ENCODE data around the gene MTMR10. TPM values are rescaled to one million over a fixed set of nuclear protein-coding genes. Genes with fewer than 3 reads are reported as not detected.
A peak's percentile ranks its signal among the peaks of the same experiment; 100 is the strongest.

MTMR10 gene
- total and polyA plus RNA-seq, 11 donors, result 8.6 to 38.9 (median 27.7) TPM

GRCh38 chr15:30963681-30964080 lies 27.7 kb downstream of the MTMR10 start:
- 84 to 87% (median 85%) methylated on average over 3 of the region's 3 CpGs for WGBS, 4 donors
- H3K27ac ChIP-seq, result no peak overlapping the region
- TF ChIP-seq CTCF (IDR thresholded peaks at IDR 0.05) (no peak), POLR2A (IDR thresholded peaks at IDR 0.05) (no peak)
- no peaks in the 10 kb centered on the region for H3K27me3 ChIP-seq
- ATAC-seq (no peak), DNase-seq (no peak)
- peaks cover 0 to 96% (median 72%) of the 10 kb centered on the region in 9 donors for H3K36me3 ChIP-seq
- H3K4me3 ChIP-seq, result no peak overlapping the region
- intact Hi-C loops (cut with DNase I), result loop anchor here in 1 of 10 donors (10.0 kb wide), 1 partner anchor 151 kb away; no protein-coding TSS in a partner anchor
- peaks cover 0 to 21% (median 5%) of the 10 kb centered on the region in 12 donors for H3K4me1 ChIP-seq
- H3K9me3 ChIP-seq, result no peaks in the 10 kb centered on the region

- peaks cover 0 to 21% (median 5%) of the 10 kb centered on the region in 12 donors for H3K4me1 ChIP-seq
- H3K27ac ChIP-seq, result no peak overlapping the region
- peaks cover 0 to 100% (median 76%) of the 10 kb centered on the region in 9 donors for H3K36me3 ChIP-seq
- TF ChIP-seq POLR2A (IDR thresholded peaks at IDR 0.05) (no peak), CTCF (IDR thresholded peaks at IDR 0.05) (no peak)
- intact Hi-C loops (cut with DNase I), result loop anchor here in 1 of 10 donors (10.0 kb wide), 1 partner anchor 152 kb away; no protein-coding TSS in a partner anchor
- ATAC-seq, result no peak
- no peaks in the 10 kb centered on the region for H3K27me3 ChIP-seq
- no peak for DNase-seq
- 93 to 98% (median 98%) methylated on average over 3 of the region's 3 CpGs for WGBS, 4 donors
- H3K9me3 ChIP-seq, result no peaks in the 10 kb centered on the region
- H3K4me3 ChIP-seq, result no peak overlapping the region
Observed at GRCh38 chr15:30962659-30963058, 28.8 kb downstream of the MTMR10 start.

GRCh38 chr15:30962079-30962478 lies 29.3 kb downstream of the MTMR10 start:
- Histone ChIP-seq H3K27ac (no peak overlapping the region), H3K36me3 (peaks cover 0 to 100% (median 76%) of the 10 kb centered on the region in 9 donors), H3K9me3 (no peaks in the 10 kb centered on the region), H3K4me3 (no peak overlapping the region), H3K4me1 (peaks cover 0 to 21% (median 5%) of the 10 kb centered on the region in 12 donors), H3K27me3 (no peaks in the 10 kb centered on the region)
- ATAC-seq (peak in 3 of 4 donors; percentile 35 to 73 (median 42)), DNase-seq (peak in 1 of 5 donors; percentile 27)
- intact Hi-C loops (cut with DNase I), result loop anchor here in 1 of 10 donors (10.0 kb wide), 1 partner anchor 153 kb away; no protein-coding TSS in a partner anchor
- TF ChIP-seq POLR2A (IDR thresholded peaks at IDR 0.05) (no peak), CTCF (IDR thresholded peaks at IDR 0.05) (no peak)

GRCh38 chr15:30958219-30958618 lies 33.2 kb downstream of the MTMR10 start:
- peaks cover 3 to 31% (median 13%) of the 10 kb centered on the region in 12 donors for H3K4me1 ChIP-seq
- no peaks in the 10 kb centered on the region for H3K9me3 ChIP-seq
- TF ChIP-seq CTCF (IDR thresholded peaks at IDR 0.05), result no peak
- no peaks in the 10 kb centered on the region for H3K27me3 ChIP-seq
- H3K4me3 ChIP-seq, result no peak overlapping the region
- no peak overlapping the region for H3K27ac ChIP-seq
- ATAC-seq (no peak), DNase-seq (no peak)
- WGBS, 4 donors, result 89 to 92% (median 90%) methylated on average over 5 of the region's 5 CpGs
- H3K36me3 ChIP-seq, result peaks cover 0 to 100% (median 76%) of the 10 kb centered on the region in 9 donors
- intact Hi-C loops (cut with DNase I), result loop anchor here in 1 of 10 donors (5.0 kb wide), 1 partner anchor 51 kb away; no protein-coding TSS in a partner anchor

Data from heart left ventricle (tissue), 16 donors.